Activated CD4-positive, CD25-positive, alpha-beta regulatory T cell treated with anti-CD3 and anti-CD28 coated beads, Interleukin-2, amount 50 U/mL, for 72 hours (primary cell): ENCODE results near the gene CFAP54.

Experiments used
- DNase-seq: peaks from one replicate; pipeline ENCODE4 v3.0.0; 2021

The CFAP54 gene

GRCh38 chr12:96773031-96773430 lies 283.7 kb downstream of the CFAP54 start:
- no peak for DNase-seq

- DNase-seq = no peak
These were observed 285.3 kb downstream of the CFAP54 start for GRCh38 chr12:96774496-96775256.

- DNase-seq = no peak
These were observed 287.5 kb downstream of the CFAP54 start for GRCh38 chr12:96776908-96777307.

GRCh38 chr12:96780330-96780729 lies 291.0 kb downstream of the CFAP54 start:
- DNase-seq = no peak

- no peak for DNase-seq
These were observed 297.4 kb downstream of the CFAP54 start for GRCh38 chr12:96786791-96787190.

- DNase-seq = no peak
These were observed 314.6 kb downstream of the CFAP54 start for GRCh38 chr12:96803969-96804368.

- DNase-seq = no peak
These were observed 316.9 kb downstream of the CFAP54 start for GRCh38 chr12:96806272-96806671.

GRCh38 chr12:96807741-96808140 lies 318.4 kb downstream of the CFAP54 start:
- DNase-seq = no peak

GRCh38 chr12:96808587-96808986 lies 319.2 kb downstream of the CFAP54 start:
- DNase-seq = no peak

- DNase-seq = no peak
These were observed 320.1 kb downstream of the CFAP54 start for GRCh38 chr12:96809522-96809921.

- DNase-seq = no peak
These were observed 320.7 kb downstream of the CFAP54 start for GRCh38 chr12:96810057-96810456.

- no peak for DNase-seq
These were observed 321.1 kb downstream of the CFAP54 start for GRCh38 chr12:96810477-96810876.

GRCh38 chr12:96811083-96811482 lies 321.7 kb downstream of the CFAP54 start:
- no peak for DNase-seq

GRCh38 chr12:96812153-96812552 lies 322.8 kb downstream of the CFAP54 start:
- no peak for DNase-seq

GRCh38 chr12:96814200-96814599 lies 324.8 kb downstream of the CFAP54 start:
- no peak for DNase-seq

- DNase-seq = no peak
These were observed 332.2 kb downstream of the CFAP54 start for GRCh38 chr12:96821592-96821991.

GRCh38 chr12:96822641-96823040 lies 333.3 kb downstream of the CFAP54 start:
- DNase-seq = no peak

GRCh38 chr12:96824074-96824837 lies 334.9 kb downstream of the CFAP54 start:
- DNase-seq = no peak

- no peak for DNase-seq
These were observed 335.5 kb downstream of the CFAP54 start for GRCh38 chr12:96824838-96825236.

GRCh38 chr12:96828169-96828789 lies 338.9 kb downstream of the CFAP54 start:
- no peak for DNase-seq

- no peak for DNase-seq
These were observed 340.0 kb downstream of the CFAP54 start for GRCh38 chr12:96829354-96829753.

GRCh38 chr12:96831346-96831745 lies 342.0 kb downstream of the CFAP54 start:
- no peak for DNase-seq

- no peak for DNase-seq
These were observed 356.9 kb downstream of the CFAP54 start for GRCh38 chr12:96846293-96846692.

- DNase-seq = no peak
These were observed 361.3 kb downstream of the CFAP54 start for GRCh38 chr12:96850676-96851075.
